Upper lobe of left lung (tissue), 4 donors: ENCODE results near the gene SLC66A2.

Experiments used
- CTCF ChIP-seq, 6 experiments: fragments of 450-650 bp in 4 of 6; fragments of 200-600 bp in 2 of 6; sonication (generic) in 2 of 6; IDR thresholded peaks; one replicate each; pipeline ENCODE4 v1.5.1; 2016 to 2019; ENCODE audit warnings: antibody characterized with exemption in 6 of 6
- POLR2A ChIP-seq, 4 donors: fragments of 450-650 bp; IDR thresholded peaks; one replicate each; pipeline ENCODE4 v1.5.1; 2016 to 2017; ENCODE audit warnings: antibody characterized with exemption in 4 of 4, mild to moderate bottlenecking in 2 of 4
- POLR2AphosphoS5 ChIP-seq, 2 donors: sonication (generic); formaldehyde crosslinking; IDR thresholded peaks; one replicate each; pipeline ENCODE4 v1.5.1; 2017; ENCODE audit warnings: antibody characterized with exemption in 2 of 2

- TF ChIP-seq POLR2A (IDR thresholded peaks at IDR 0.05) (no peak), CTCF (IDR thresholded peaks at IDR 0.05) (no peak), POLR2AphosphoS5 (IDR thresholded peaks at IDR 0.05) (no peak)
Observed at GRCh38 chr18:79944746-79945117, 6.7 kb downstream of the SLC66A2 start.
